HepG2 (cell line): Measurements from ENCODE around the gene ATP7B. TPM values are rescaled to one million over a fixed set of nuclear protein-coding genes. Genes with fewer than 3 reads are reported as not detected.
A peak's percentile ranks its signal among the peaks of the same experiment; 100 is the strongest.

Experiments
- ATAC-seq: fragments of 200-7000 bp; cut with Tn5 transposase; 3 replicates; pipeline ENCODE4 v1.9.1; 2020; ENCODE audit warnings: mild to moderate bottlenecking, moderate library complexity
- BruUV-seq: library from RNA; stranded (reverse); fragments of 400-500 nt; replicated peaks from 2 replicates; lab custom pipeline; 2021; lab: Mats Ljungman, UMichigan
- CTCF ChIA-PET: fragments of 300-600 bp; formaldehyde crosslinking; extraction: SDS; loops from one replicate; lab custom pipeline; 2021; ENCODE audit warnings: low total read pairs, inconsistent platforms, low intra/inter-chr PET ratio; lab: Yijun Ruan, JAX
- POLR2A ChIA-PET: fragments of 350-600 bp; sonication (Branson Sonifier 250); formaldehyde crosslinking; loops from one replicate; lab custom pipeline; 2020; ENCODE audit warnings: antibody characterized with exemption, inconsistent platforms; lab: Yijun Ruan, JAX
- DNase-seq: peaks from one replicate; pipeline ENCODE4 v3.0.0-alpha.2; 2015; ENCODE audit warnings: low spot score
- FAIRE-seq: peaks from 3 replicates; lab custom pipeline; 2011; peaks lifted over from hg19 to GRCh38; lab: Jason Lieb, UNC
- H2AFZ ChIP-seq: one replicate; pipeline ENCODE4 v1.6.1; 2011; ENCODE audit warnings: low read length, inconsistent platforms
- H3K27ac ChIP-seq: fragments of 300-600 bp; 3 replicates; pipeline ENCODE4 v1.8.0; 2011; ENCODE audit warnings: mixed run types, mild to moderate bottlenecking, mixed read lengths, low read length, inconsistent platforms; ENCODE audit not compliant: insufficient read depth; ENCODE audit errors: extremely low read length
- H3K27me3 ChIP-seq, 2 experiments: fragments of 200-600 bp in 1 of 2; 2 replicates in 1 of 2; 3 replicates in 1 of 2; pipeline versions ENCODE4 v1.6.0 to v1.8.0; 2011; ENCODE audit warnings: low read length in 2 of 2, mild to moderate bottlenecking in 2 of 2, moderate library complexity in 2 of 2, inconsistent platforms in 1 of 2; ENCODE audit not compliant: insufficient read depth in 2 of 2, control insufficient read depth in 1 of 2
- H3K36me3 ChIP-seq, 2 experiments: fragments of 200-600 bp in 1 of 2; replicated peaks in 1 of 2; 2 replicates in 1 of 2; 3 replicates in 1 of 2; pipeline versions ENCODE4 v1.5.1 to v1.8.0; 2011; ENCODE audit warnings: low read length in 2 of 2, inconsistent platforms in 1 of 2; ENCODE audit not compliant: insufficient read depth in 2 of 2, control insufficient read depth in 1 of 2
- H3K4me1 ChIP-seq: 2 replicates; pipeline ENCODE4 v1.5.1; 2012; ENCODE audit warnings: low read length, inconsistent platforms; ENCODE audit not compliant: insufficient read depth
- H3K4me2 ChIP-seq: 2 replicates; pipeline ENCODE4 v1.6.0; 2011; ENCODE audit warnings: low read depth, low read length, inconsistent platforms
- H3K4me3 ChIP-seq, 3 experiments: fragments of 200-600 bp in 1 of 3; sonication (generic), shearing (Covaris generic) in 1 of 3; replicated peaks in 1 of 3; 2 replicates each; pipeline ENCODE4 v1.5.1; 2011 to 2016; ENCODE audit warnings: low read length in 3 of 3, inconsistent platforms in 2 of 3, low read depth in 2 of 3, mild to moderate bottlenecking in 2 of 3, control low read depth in 1 of 3, mixed read lengths in 1 of 3; ENCODE audit not compliant: insufficient read depth in 1 of 3
- H3K79me2 ChIP-seq: one replicate; pipeline ENCODE4 v1.6.1; 2011; ENCODE audit warnings: low read length, inconsistent platforms; ENCODE audit not compliant: insufficient read depth
- H3K9ac ChIP-seq: 2 replicates; pipeline ENCODE4 v1.6.0; 2011; ENCODE audit warnings: mild to moderate bottlenecking, low read depth, low read length, inconsistent platforms; ENCODE audit not compliant: insufficient read depth
- H3K9me3 ChIP-seq: 2 replicates; pipeline ENCODE4 v1.5.1; 2012; ENCODE audit warnings: mild to moderate bottlenecking, low read length
- H4K20me1 ChIP-seq: 2 replicates; pipeline ENCODE4 v1.6.0; 2011; ENCODE audit warnings: inconsistent platforms, mild to moderate bottlenecking, low read length, moderate library complexity; ENCODE audit not compliant: insufficient read depth
- EED ChIP-seq: sonication (generic); formaldehyde crosslinking; IDR thresholded peaks from 2 replicates; pipeline ENCODE4 v1.5.0; 2020; ENCODE audit warnings: mild to moderate bottlenecking, missing genetic modification reagents
- HDAC2 ChIP-seq: sonication (generic); formaldehyde crosslinking; IDR thresholded peaks from 2 replicates; pipeline ENCODE4 v1.4.0; 2020; ENCODE audit warnings: missing genetic modification reagents
- MAF1 ChIP-seq: sonication (generic); formaldehyde crosslinking; IDR thresholded peaks from 2 replicates; pipeline ENCODE4 v1.5.0; 2020; ENCODE audit warnings: missing genetic modification reagents, borderline replicate concordance
- MLLT10 ChIP-seq: sonication (generic); formaldehyde crosslinking; IDR thresholded peaks from 2 replicates; pipeline ENCODE4 v1.4.0; 2020; ENCODE audit warnings: missing genetic modification reagents
- MLXIP ChIP-seq: sonication (generic); formaldehyde crosslinking; IDR thresholded peaks from 2 replicates; pipeline ENCODE4 v1.9.0; 2021; ENCODE audit warnings: missing genetic modification reagents, borderline replicate concordance
- NR2C2 ChIP-seq: sonication (generic); formaldehyde crosslinking; IDR thresholded peaks from 2 replicates; pipeline ENCODE4 v1.4.0; 2020; ENCODE audit warnings: missing genetic modification reagents, mild to moderate bottlenecking, moderate library complexity, borderline replicate concordance
- PAWR ChIP-seq: sonication (generic); formaldehyde crosslinking; IDR thresholded peaks from 2 replicates; pipeline ENCODE4 v1.4.0; 2020; ENCODE audit warnings: missing genetic modification reagents, mild to moderate bottlenecking, borderline replicate concordance
- PCBP1 ChIP-seq: fragments of 200-400 bp; formaldehyde crosslinking; IDR thresholded peaks from 2 replicates; pipeline ENCODE4 v1.6.1; 2017; ENCODE audit warnings: mild to moderate bottlenecking, low read depth, low read length, borderline replicate concordance
- PLRG1 ChIP-seq: fragments of 450-650 bp; conservative IDR thresholded peaks from 2 replicates; pipeline ENCODE4 v1.6.1; 2016
- SMARCE1 ChIP-seq: fragments of 450-650 bp; IDR thresholded peaks from 2 replicates; pipeline ENCODE4 v1.6.1; 2017; ENCODE audit warnings: borderline replicate concordance
- SMYD3 ChIP-seq: sonication (generic); formaldehyde crosslinking; IDR thresholded peaks from 2 replicates; pipeline ENCODE4 v1.8.1; 2023; ENCODE audit warnings: mild to moderate bottlenecking, missing genetic modification reagents
- SP5 ChIP-seq: IDR thresholded peaks from 2 replicates; pipeline ENCODE4 v1.6.1; 2016; ENCODE audit warnings: low read depth, borderline replicate concordance
- SRSF1 ChIP-seq: fragments of 200-400 bp; formaldehyde crosslinking; optimal IDR thresholded peaks from 2 replicates; pipeline ENCODE3; 2017; ENCODE audit warnings: mild to moderate bottlenecking, low read depth, low read length, moderate library complexity
- TARDBP ChIP-seq: sonication (generic); formaldehyde crosslinking; IDR thresholded peaks from 2 replicates; pipeline ENCODE4 v1.8.0; 2022; ENCODE audit warnings: mild to moderate bottlenecking, missing genetic modification reagents
- TBP ChIP-seq: sonication (generic); formaldehyde crosslinking; IDR thresholded peaks from 2 replicates; pipeline ENCODE4 v1.5.0; 2020; ENCODE audit warnings: missing genetic modification reagents
- TBX2 ChIP-seq: sonication (generic); formaldehyde crosslinking; IDR thresholded peaks from 2 replicates; pipeline ENCODE4 v1.5.0; 2020; ENCODE audit warnings: missing genetic modification reagents, mild to moderate bottlenecking, borderline replicate concordance
- TSC22D2 ChIP-seq: sonication (generic); formaldehyde crosslinking; IDR thresholded peaks from 2 replicates; pipeline ENCODE4 v1.5.1; 2020; ENCODE audit warnings: missing genetic modification reagents, mild to moderate bottlenecking, borderline replicate concordance
- ZNF382 ChIP-seq: sonication (generic); formaldehyde crosslinking; IDR thresholded peaks from 2 replicates; pipeline ENCODE4 v1.5.0; 2020; ENCODE audit warnings: missing genetic modification reagents, mild to moderate bottlenecking, borderline replicate concordance
- ZNF7 ChIP-seq: IDR thresholded peaks from 2 replicates; pipeline ENCODE4 v1.6.1; 2016; ENCODE audit warnings: missing biosample characterization, missing genetic modification reagents
- ZNF772 ChIP-seq: sonication (generic); formaldehyde crosslinking; IDR thresholded peaks from 2 replicates; pipeline ENCODE4 v1.5.0; 2020; ENCODE audit warnings: mild to moderate bottlenecking, missing genetic modification reagents
- WGBS: methylation state at CpG from one replicate; pipeline ENCODE4 v1.1.6; 2017; ENCODE audit warnings: low lambda C conversion rate; 5-methylcytosine and 5-hydroxymethylcytosine counted together
- in situ Hi-C: cut with HindIII; loops from 2 replicates; pipeline ENCODE4 v1.10.0; 2017; ENCODE audit warnings: low pct_unique_long_range_greater_than_20kb; ENCODE audit not compliant: extremely low pct_ligation_motif_present
- intact Hi-C: fragments of 100-400 bp; cut with micrococcal nuclease; formaldehyde crosslinking; loops from one replicate; pipeline ENCODE4 v1.10.0; 2022; ENCODE audit not compliant: unreplicated experiment
- polyA plus RNA-seq, 8 experiments: library from polyadenylated mRNA; depleted of rRNA in 3 of 8; stranded (reverse) in 7 of 8; unstranded in 1 of 8; fragments of >200 nt; fragmentation: Illumina TruSeq in 4 of 8; extraction: Trizol in 4 of 8; gene quantifications; 2 replicates each; pipeline versions ENCODE4 v1.2.1 to v1.2.3, GENCODE V29; 2011 to 2016; ENCODE audit warnings: low read depth in 4 of 8, missing spikeins in 1 of 8, mixed read lengths in 1 of 8; ENCODE audit not compliant: insufficient read depth in 1 of 8
- total RNA-seq, 5 experiments: library from RNA; depleted of rRNA; stranded (reverse); fragments of >200 nt; fragmentation: Illumina TruSeq; extraction: Trizol; gene quantifications; 2 replicates each; pipeline ENCODE4 v1.2.3, GENCODE V29; 2016; ENCODE audit warnings: low read depth in 1 of 5
- TF ChIP-seq, protein P1 (sequence below): IDR thresholded peaks from 2 replicates; pipeline ENCODE4 v1.6.1; 2016; ENCODE audit warnings: missing genetic modification reagents, missing compliant biosample characterization
- TF ChIP-seq, protein P2 (sequence below): sonication (generic); formaldehyde crosslinking; IDR thresholded peaks from 2 replicates; pipeline ENCODE4 v1.5.1; 2020; ENCODE audit warnings: mild to moderate bottlenecking, missing genetic modification reagents, borderline replicate concordance

Gene ATP7B
- total and polyA plus RNA-seq, 2 of the 13 experiments (the other 11 are each of a cell fraction or from before 2014, with no cell fraction given): 31.8 to 57.4 TPM

DNA sequence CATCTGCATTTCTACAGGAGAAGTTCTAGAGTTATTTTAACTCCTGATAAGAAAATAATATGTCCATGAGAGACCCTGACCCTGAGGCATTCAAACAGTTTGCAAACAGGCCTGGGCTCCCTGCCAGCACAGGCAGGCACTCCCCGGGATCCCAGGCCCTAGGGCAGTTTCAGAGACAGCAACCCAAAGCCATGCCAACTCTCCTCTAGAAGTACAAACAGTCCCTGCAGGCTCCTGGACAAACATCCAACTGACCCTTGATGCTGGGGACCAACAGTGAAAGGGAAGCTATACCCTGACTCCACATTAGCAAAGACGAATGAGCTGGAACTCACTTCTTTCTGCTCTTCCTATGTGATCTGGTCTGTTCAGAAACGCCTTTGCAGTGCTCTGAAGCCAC is 104.7 kb downstream of the ATP7B start (continued):
- TF ChIP-seq MLXIP (CRISPR knock-in tag) (no peak), PLRG1 (no peak), MAF1 (CRISPR knock-in tag) (no peak), ZNF382 (no peak), SMYD3 (CRISPR knock-in tag) (no peak), TSC22D2 (CRISPR knock-in tag) (no peak)
- TF ChIP-seq, protein P1, sequence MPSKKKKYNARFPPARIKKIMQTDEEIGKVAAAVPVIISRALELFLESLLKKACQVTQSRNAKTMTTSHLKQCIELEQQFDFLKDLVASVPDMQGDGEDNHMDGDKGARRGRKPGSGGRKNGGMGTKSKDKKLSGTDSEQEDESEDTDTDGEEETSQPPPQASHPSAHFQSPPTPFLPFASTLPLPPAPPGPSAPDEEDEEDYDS (CRISPR knock-in tag): no peak

GRCh38 chr13:51905787-51906186 is 105.5 kb downstream of the ATP7B start:
- Histone ChIP-seq H3K4me2 (no peak overlapping the region), H3K9me3 (no peaks in the 10 kb centered on the region), H2AFZ (no peak overlapping the region), H3K27me3 (no peaks in the 10 kb centered on the region), H3K27ac (no peak overlapping the region), H3K79me2 (no peaks in the 10 kb centered on the region), H3K36me3 (peaks cover 6 to 19% of the 10 kb centered on the region in 2 experiments; a peak in 4 of 5 replicates), H3K4me1 (peaks cover 11% of the 10 kb centered on the region), H3K9ac (no peak overlapping the region), H3K4me3 (no peak overlapping the region), H4K20me1 (no peaks in the 10 kb centered on the region)
- intact Hi-C loops (no loop called here), in situ Hi-C loops (no loop called here)
- TF ChIP-seq SRSF1 (no peak), ZNF7 (CRISPR knock-in tag) (no peak), PAWR (CRISPR knock-in tag) (no peak), ZNF772 (CRISPR knock-in tag) (no peak), TARDBP (CRISPR knock-in tag) (no peak), SMARCE1 (no peak), TBX2 (no peak), MLLT10 (CRISPR knock-in tag) (no peak), NR2C2 (CRISPR knock-in tag) (no peak), SP5 (no peak), HDAC2 (CRISPR knock-in tag) (no peak), PCBP1 (no peak), TBP (no peak), EED (no peak), PLRG1 (no peak)
- TF ChIP-seq, protein P2, sequence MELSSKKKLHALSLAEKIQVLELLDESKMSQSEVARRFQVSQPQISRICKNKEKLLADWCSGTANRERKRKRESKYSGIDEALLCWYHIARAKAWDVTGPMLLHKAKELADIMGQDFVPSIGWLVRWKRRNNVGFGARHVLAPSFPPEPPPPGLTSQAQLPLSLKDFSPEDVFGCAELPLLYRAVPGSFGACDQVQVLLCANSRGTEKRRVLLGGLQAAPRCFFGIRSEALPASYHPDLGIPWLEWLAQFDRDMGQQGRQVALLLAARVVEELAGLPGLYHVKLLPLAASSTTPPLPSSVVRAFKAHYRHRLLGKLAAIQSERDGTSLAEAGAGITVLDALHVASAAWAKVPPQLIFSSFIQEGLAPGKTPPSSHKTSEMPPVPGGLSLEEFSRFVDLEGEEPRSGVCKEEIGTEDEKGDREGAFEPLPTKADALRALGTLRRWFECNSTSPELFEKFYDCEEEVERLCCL (CRISPR knock-in tag): no peak
- CTCF ChIA-PET: no interaction called here
- ATAC-seq (peak; percentile 13; the same call in 2 of the 3 replicates), FAIRE-seq (no peak), DNase-seq (no peak)
- BruUV-seq: no TSS peak
- POLR2A ChIA-PET: no interaction called here
- 73% methylated on average over 6 of the region's 6 CpGs for WGBS
